DND-41 (cell line): Measurements from ENCODE around the gene HSFY2.
"Not testable (repeated sequence)": the region's sequence is repeated elsewhere in the genome, so short reads cannot be mapped to it uniquely, and the experiment has no call there.

Experiments used
- EZH2 ChIP-seq: IDR thresholded peaks from 3 replicates; pipeline ENCODE4 v1.6.1; 2012; ENCODE audit warnings: borderline replicate concordance, low read depth, mild to moderate bottlenecking, moderate library complexity, low read length, inconsistent platforms; ENCODE audit not compliant: severe bottlenecking
- TF ChIP-seq, protein P1 (sequence below): IDR thresholded peaks from 2 replicates; pipeline ENCODE4 v1.5.1; 2012; ENCODE audit warnings: borderline replicate concordance, low read length, moderate library complexity, mild to moderate bottlenecking; ENCODE audit not compliant: poor library complexity, severe bottlenecking; ENCODE audit errors: extremely low read depth

DNA sequence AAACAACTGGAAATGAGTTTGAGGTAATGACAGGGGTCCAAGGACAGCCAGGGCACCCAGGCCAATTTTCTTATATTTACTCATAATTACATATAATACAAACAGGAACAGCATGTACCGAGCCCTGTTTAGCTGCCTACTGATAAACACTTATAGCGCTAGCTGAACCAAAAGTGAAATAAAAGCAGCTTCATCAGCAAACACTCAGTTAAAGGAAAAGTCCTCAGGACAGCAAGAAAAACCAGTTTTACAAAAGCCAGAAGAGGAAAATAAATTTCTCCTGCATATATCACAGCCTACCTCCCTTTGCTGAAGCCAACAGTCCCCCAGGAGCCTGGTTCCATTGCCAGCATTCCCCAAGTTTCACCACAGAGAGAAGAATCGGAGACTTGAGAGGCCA is 49.8 kb downstream of the HSFY2 start:
- TF ChIP-seq, protein P1, sequence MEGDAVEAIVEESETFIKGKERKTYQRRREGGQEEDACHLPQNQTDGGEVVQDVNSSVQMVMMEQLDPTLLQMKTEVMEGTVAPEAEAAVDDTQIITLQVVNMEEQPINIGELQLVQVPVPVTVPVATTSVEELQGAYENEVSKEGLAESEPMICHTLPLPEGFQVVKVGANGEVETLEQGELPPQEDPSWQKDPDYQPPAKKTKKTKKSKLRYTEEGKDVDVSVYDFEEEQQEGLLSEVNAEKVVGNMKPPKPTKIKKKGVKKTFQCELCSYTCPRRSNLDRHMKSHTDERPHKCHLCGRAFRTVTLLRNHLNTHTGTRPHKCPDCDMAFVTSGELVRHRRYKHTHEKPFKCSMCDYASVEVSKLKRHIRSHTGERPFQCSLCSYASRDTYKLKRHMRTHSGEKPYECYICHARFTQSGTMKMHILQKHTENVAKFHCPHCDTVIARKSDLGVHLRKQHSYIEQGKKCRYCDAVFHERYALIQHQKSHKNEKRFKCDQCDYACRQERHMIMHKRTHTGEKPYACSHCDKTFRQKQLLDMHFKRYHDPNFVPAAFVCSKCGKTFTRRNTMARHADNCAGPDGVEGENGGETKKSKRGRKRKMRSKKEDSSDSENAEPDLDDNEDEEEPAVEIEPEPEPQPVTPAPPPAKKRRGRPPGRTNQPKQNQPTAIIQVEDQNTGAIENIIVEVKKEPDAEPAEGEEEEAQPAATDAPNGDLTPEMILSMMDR = not testable (repeated sequence)
- not testable (repeated sequence) for TF ChIP-seq EZH2
